ENCODE results near the gene TSPAN6. TPM values are rescaled to one million over a fixed set of nuclear protein-coding genes. Genes with fewer than 3 reads are reported as not detected.

The TSPAN6 gene
- total RNA-seq, 2 donors from 2014 or later: 7.5 to 12.0 TPM

- Histone ChIP-seq H3K9me3 (no peaks in the 10 kb centered on the region), H3K27me3 (no peaks in the 10 kb centered on the region), H3K27ac (no peak overlapping the region), H3K4me1 (no peaks in the 10 kb centered on the region), H3K4me3 (no peak overlapping the region), H3K36me3 (no peaks in the 10 kb centered on the region)
- TF ChIP-seq CTCF (IDR thresholded peaks at IDR 0.05): no peak
- DNase-seq (ENCODE audit: low spot score): no peak
Measured at GRCh38 chrX:100593126-100593525, 43.5 kb downstream of the TSPAN6 start.

GRCh38 chrX:100591256-100592051, 45.2 kb downstream of the TSPAN6 start:
- TF ChIP-seq CTCF (IDR thresholded peaks at IDR 0.05): no peak
- Histone ChIP-seq H3K27ac (no peak overlapping the region), H3K36me3 (no peaks in the 10 kb centered on the region), H3K9me3 (no peaks in the 10 kb centered on the region), H3K4me3 (no peak overlapping the region), H3K27me3 (no peaks in the 10 kb centered on the region), H3K4me1 (no peaks in the 10 kb centered on the region)
- peak; percentile 60 for DNase-seq (ENCODE audit: low spot score)

DNA sequence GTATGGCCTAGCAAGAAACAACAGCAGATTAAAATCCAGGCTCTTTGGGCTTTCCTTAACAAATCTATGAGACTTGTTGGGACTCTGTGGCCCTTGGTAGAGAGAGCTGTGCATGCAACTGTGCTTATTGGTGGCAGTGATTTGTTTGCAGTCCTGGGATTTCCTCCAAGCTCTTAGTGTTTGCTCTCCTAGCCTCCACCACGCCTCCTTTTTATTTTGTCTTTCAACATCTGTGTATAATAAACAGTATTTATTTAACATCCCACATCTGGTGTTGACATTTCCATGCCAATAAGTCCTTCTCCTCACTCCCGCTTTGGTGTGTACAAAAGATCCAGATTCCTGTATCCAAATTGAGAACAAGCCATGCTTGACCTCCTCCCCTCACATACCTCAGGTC, 48.7 kb downstream of the TSPAN6 start:
- H3K36me3 ChIP-seq: no peaks in the 10 kb centered on the region
- H3K4me1 ChIP-seq: no peaks in the 10 kb centered on the region
- no peak overlapping the region for H3K4me3 ChIP-seq
- no peaks in the 10 kb centered on the region for H3K9me3 ChIP-seq
- no peak overlapping the region for H3K27ac ChIP-seq
- DNase-seq (ENCODE audit: low spot score): no peak
- no peaks in the 10 kb centered on the region for H3K27me3 ChIP-seq
- no peak for TF ChIP-seq CTCF (IDR thresholded peaks at IDR 0.05)

DNA sequence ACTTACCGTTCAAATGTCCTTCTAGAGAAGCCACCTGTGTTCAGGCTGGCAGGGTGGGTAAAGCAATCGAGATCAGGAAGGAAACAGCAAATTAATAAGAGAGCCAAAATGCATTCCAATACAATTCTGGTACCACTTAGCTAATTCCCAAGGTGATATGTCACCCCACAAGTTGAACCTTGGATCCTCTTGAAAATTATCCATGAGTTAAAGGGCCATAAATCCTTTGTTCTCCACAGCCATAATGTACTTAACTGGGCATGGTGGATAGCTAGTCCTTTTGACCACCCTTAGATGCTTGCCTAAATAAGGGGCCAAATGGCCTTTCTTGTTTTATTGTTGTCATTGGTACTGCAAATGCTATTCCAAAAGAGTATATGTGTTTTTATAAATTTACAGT, 49.9 kb downstream of the TSPAN6 start:
- no peaks in the 10 kb centered on the region for H3K36me3 ChIP-seq
- H3K4me3 ChIP-seq: no peak overlapping the region
- no peaks in the 10 kb centered on the region for H3K27me3 ChIP-seq
- no peaks in the 10 kb centered on the region for H3K9me3 ChIP-seq
- no peak for TF ChIP-seq CTCF (IDR thresholded peaks at IDR 0.05)
- no peak overlapping the region for H3K27ac ChIP-seq
- no peak for DNase-seq (ENCODE audit: low spot score)
- H3K4me1 ChIP-seq: no peaks in the 10 kb centered on the region

GRCh38 chrX:100584611-100585010, 52.0 kb downstream of the TSPAN6 start, which contains the start of gene TNMD:
Gene TNMD (plus strand): TSS chrX:100584936. CDS start chrX:100585019, 83 bp downstream.
- Histone ChIP-seq H3K4me1 (no peaks in the 10 kb centered on the region), H3K27me3 (no peaks in the 10 kb centered on the region), H3K9me3 (no peaks in the 10 kb centered on the region), H3K36me3 (no peaks in the 10 kb centered on the region), H3K4me3 (no peak within 1 kb of the TSS), H3K27ac (no peak within 1 kb of the TSS)
- DNase-seq (ENCODE audit: low spot score): no peak
- TF ChIP-seq CTCF (IDR thresholded peaks at IDR 0.05): no peak

Other genes starting within 250 kb of the TSPAN6 start
- under 1 TPM; 0.51 to 0.56 TPM for gene PCDH19, start 226.5 kb downstream of the TSPAN6 start, total RNA-seq
- gene TNMD, start 51.9 kb downstream of the TSPAN6 start, total RNA-seq: 1 to 10 TPM in 1 of 2 donors, not detected in 1; 1.3 TPM
- 10 to 100 TPM; 14.9 to 15.3 TPM for gene SRPX2, start 7.4 kb upstream of the TSPAN6 start, total RNA-seq
- 1 to 10 TPM; 3.2 to 4.8 TPM for gene SYTL4, start 95.3 kb upstream of the TSPAN6 start, total RNA-seq
- 1 to 10 TPM; 3.6 to 5.3 TPM for gene CSTF2, start 183.6 kb upstream of the TSPAN6 start, total RNA-seq
- under 1 TPM in 1 of 2 donors, not detected in 1; 0.82 TPM for gene NOX1, start 237.6 kb upstream of the TSPAN6 start, total RNA-seq

Measured in right atrium auricular region (tissue), 2 donors.